Pancreas (tissue), 10 donors: Measurements from ENCODE around the gene CACNB1. TPM values are rescaled to one million over a fixed set of nuclear protein-coding genes. Genes with fewer than 3 reads are reported as not detected.

Experiments used
- ATAC-seq, 4 donors: fragments of 200-7000 bp; cut with Tn5 transposase; one replicate each; pipeline versions ENCODE4 v1.8.0 to v1.9.1; 2020; ENCODE audit warnings: mild to moderate bottlenecking in 4 of 4, moderate library complexity in 4 of 4
- DNase-seq, 6 donors: peaks; one replicate each; pipeline ENCODE4 v3.0.0-alpha.2; 2020
- FAIRE-seq: peaks from 2 replicates; lab custom pipeline; 2012; peaks lifted over from hg19 to GRCh38; lab: Jason Lieb, UNC
- H3K27ac ChIP-seq, 4 donors: fragments of 200-600 bp; sonication (generic); 1 replicate in 3 of 4; 2 replicates in 1 of 4; pipeline versions ENCODE4 v1.5.0 to v1.8.0; 2020
- H3K27me3 ChIP-seq, 4 donors: fragments of 200-600 bp; one replicate each; pipeline ENCODE4 v1.8.0; 2021
- H3K36me3 ChIP-seq, 3 donors: fragments of 200-600 bp; sonication (generic) in 1 of 3; one replicate each; pipeline versions ENCODE4 v1.5.0 to v1.8.0; 2020 to 2021
- H3K4me1 ChIP-seq, 3 donors: fragments of 200-600 bp; one replicate each; pipeline ENCODE4 v1.8.0; 2021
- H3K4me3 ChIP-seq, 4 donors: fragments of 200-600 bp; sonication (generic) in 2 of 4; one replicate each; pipeline versions ENCODE4 v1.5.0 to v1.8.0; 2020 to 2021
- H3K9me3 ChIP-seq, 4 donors: fragments of 200-600 bp; one replicate each; pipeline ENCODE4 v1.8.0; 2021
- WGBS, 2 donors: extraction: QIAGEN DNeasy Blood & Tissue Kit; methylation state at CpG; one replicate each; pipeline ENCODE4 v1.1.7; 2013; 5-methylcytosine and 5-hydroxymethylcytosine counted together
- intact Hi-C, 3 donors: fragments of 100-400 bp; cut with DNase I; formaldehyde crosslinking; loops; one replicate each; pipeline versions ENCODE4 v1.11.1 to v1.14.2; 2022
- polyA plus RNA-seq, 2 donors: library from polyadenylated mRNA; stranded (reverse); fragments of 200-250 nt; gene quantifications; one replicate each; pipeline ENCODE4 v1.2.3, GENCODE V29; 2013
- total RNA-seq, 6 donors: library from RNA; stranded (reverse); fragmentation: NEBNext Ultra II Directional in 4 of 6; extraction: Animal tissue kit (Norgen Biotek cat#: 25700) in 4 of 6; gene quantifications; one replicate each; pipeline versions ENCODE4 v1.2.1 to v1.2.4, GENCODE V29; 2021 to 2023
- TF ChIP-seq, protein P1 (sequence below), 4 donors: fragments of 200-600 bp; sonication (generic) in 3 of 4; IDR thresholded peaks; one replicate each; pipeline versions ENCODE4 v1.5.0 to v1.8.0; 2021; ENCODE audit warnings: antibody characterized with exemption in 4 of 4
- donor health status: healthy with polysubstance abuse.
- donor health status: DM: no; HTN: no; CAD: no; lungs with moderate emphysema.
- donor health status: DM: no; HTN: no; CAD: no.
- donor health status: control.
- donor health status: control.
- donor health status: Bipolar disorder and iron deficiency.
- donor health status: DM: yes; HTN: yes; CAD: no.
- donor health status: DM: no; HTN: no; CAD: no.
- donor health status: DM: no; HTN: no; CAD: no.
- donor health status: DM: yes; HTN: yes; CAD: no.

The CACNB1 gene
- total and polyA plus RNA-seq, 8 donors: 1.8 to 6.8 (median 2.9) TPM

DNA sequence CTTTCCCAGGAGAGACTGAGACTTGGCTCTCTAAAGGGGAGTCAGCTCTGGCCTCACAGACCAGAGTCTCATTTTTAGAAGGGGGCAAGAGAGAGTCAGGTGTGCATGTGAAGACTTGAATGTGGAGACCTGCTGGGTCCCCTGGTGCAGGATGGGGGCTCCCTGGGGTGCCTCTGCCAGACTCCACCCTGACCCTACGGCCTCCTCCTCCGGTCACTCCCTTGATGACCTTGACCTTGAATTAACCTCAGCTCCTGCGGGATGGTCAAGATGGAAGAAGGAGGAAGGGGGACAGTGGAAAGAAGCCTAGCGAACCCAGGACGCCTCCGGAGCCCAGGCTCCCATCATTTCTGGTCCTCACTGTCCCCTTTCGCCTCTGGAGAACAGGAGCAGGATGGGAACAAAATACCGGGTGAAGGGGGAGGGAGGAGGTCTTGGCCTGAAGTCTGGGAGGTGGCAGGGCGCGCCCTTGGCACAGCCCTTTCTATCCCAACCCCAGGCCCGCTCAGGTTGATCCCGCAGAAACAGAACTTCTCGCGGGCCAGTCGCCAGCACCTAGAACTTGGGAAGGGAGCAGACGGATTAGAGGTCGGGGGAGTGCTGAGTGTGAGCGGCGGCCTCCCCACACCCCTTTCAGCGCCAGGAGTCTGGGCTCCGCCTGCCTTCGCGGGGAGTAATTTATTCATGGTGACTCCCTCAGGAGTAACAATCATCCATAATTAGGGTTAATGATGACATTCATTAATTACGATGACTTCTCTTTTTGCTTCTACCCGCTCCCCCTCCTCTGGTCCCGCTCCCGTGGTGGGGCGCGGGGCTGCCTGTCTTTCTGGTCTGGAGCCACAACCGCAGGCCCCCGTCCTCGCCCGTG is 26.7 kb upstream of the CACNB1 start:
- no peaks in the 10 kb centered on the region for H3K36me3 ChIP-seq
- peaks cover 0 to 12% (median 4%) of the 10 kb centered on the region in 4 donors for H3K27me3 ChIP-seq
- TF ChIP-seq, protein P1, sequence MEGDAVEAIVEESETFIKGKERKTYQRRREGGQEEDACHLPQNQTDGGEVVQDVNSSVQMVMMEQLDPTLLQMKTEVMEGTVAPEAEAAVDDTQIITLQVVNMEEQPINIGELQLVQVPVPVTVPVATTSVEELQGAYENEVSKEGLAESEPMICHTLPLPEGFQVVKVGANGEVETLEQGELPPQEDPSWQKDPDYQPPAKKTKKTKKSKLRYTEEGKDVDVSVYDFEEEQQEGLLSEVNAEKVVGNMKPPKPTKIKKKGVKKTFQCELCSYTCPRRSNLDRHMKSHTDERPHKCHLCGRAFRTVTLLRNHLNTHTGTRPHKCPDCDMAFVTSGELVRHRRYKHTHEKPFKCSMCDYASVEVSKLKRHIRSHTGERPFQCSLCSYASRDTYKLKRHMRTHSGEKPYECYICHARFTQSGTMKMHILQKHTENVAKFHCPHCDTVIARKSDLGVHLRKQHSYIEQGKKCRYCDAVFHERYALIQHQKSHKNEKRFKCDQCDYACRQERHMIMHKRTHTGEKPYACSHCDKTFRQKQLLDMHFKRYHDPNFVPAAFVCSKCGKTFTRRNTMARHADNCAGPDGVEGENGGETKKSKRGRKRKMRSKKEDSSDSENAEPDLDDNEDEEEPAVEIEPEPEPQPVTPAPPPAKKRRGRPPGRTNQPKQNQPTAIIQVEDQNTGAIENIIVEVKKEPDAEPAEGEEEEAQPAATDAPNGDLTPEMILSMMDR (IDR thresholded peaks at IDR 0.05): no peak
- H3K9me3 ChIP-seq: no peaks in the 10 kb centered on the region
- DNase-seq (peak in 1 of 6 donors; percentile 27), FAIRE-seq (no peak), ATAC-seq (no peak)
- peaks cover 0 to 7% (median 3%) of the 10 kb centered on the region in 3 donors for H3K4me1 ChIP-seq
- no peak overlapping the region for H3K27ac ChIP-seq
- 20 to 25% methylated on average over 30 to 33 of the region's 33 CpGs for WGBS, 2 donors
- H3K4me3 ChIP-seq: no peak overlapping the region
- intact Hi-C loops: no loop called here

DNA sequence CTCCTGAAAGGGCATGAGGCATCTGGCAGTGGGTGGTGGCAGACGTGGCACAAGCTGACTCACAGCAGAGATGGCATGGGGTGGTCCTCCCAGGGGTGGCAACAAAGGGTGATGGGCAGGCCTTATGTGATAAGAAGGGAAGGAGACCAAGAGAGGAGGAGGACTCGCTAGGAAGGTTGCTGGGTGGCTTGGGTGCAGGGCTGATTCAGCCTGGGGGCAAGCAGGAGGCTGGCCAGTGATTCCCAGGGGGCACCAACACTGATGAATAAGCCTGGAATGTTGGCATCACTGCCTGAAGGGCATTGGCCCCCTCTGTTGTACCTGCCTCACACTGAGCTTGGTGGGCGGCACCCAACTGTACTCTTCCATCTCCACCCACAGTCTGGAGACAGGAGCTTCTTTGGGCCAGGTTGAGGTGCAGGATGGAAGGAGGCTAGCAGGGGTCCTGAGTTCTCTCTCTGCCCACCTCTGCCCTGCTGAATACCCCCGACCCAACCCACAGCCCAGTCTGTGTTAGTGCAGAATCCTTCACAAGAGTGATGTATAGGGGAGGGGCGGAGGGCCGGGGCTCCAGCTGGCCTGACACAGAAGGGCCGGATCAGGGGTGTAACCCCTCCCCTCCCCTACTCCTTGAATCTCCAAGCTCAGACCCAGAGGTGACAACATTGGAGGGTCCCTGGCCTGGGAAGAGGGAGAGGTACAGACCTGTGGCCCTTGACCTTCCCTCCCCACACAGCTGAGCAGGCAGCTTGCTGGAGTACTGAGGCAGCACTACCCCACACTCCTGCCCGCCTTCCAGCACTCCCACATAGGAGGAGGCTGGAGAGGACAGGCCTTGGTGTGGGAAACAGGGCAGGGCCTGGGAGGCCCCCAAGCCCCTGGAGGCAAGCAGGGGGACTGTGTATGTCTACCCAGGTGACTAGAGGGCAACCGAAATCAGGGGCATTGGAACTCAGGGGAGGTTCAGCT is 25.7 kb upstream of the CACNB1 start:
- Histone ChIP-seq H3K4me3 (no peak overlapping the region), H3K4me1 (peaks cover 0 to 7% (median 3%) of the 10 kb centered on the region in 3 donors), H3K27ac (no peak overlapping the region), H3K36me3 (no peaks in the 10 kb centered on the region), H3K27me3 (peaks cover 0 to 12% (median 4%) of the 10 kb centered on the region in 4 donors), H3K9me3 (no peaks in the 10 kb centered on the region)
- TF ChIP-seq, protein P1 (IDR thresholded peaks at IDR 0.05): no peak
- 74 to 77% methylated on average over 9 of the region's 9 CpGs for WGBS, 2 donors
- no peak for ATAC-seq
- peak in 1 of 6 donors; percentile 60 for DNase-seq
- FAIRE-seq: no peak
- intact Hi-C loops: no loop called here

DNA sequence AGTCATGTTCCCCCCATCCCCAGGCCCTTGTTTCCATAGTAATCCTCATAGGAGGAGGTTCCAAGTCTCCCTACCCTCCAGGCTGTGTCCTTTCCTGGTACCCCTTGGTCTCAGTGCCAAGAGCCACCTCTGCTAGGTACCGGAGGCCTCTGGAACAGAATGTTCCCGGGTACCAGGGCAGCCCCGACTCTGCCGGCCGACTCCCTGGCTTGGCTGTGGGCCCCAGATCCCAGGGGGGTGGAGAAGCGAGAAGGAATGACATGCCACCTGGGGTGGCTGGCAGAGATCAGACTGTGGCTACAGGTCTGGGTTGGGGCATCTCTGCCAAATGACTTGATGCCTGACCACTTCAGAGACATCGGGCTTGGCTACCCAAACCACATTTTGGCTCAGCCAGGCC is 24.7 kb upstream of the CACNB1 start:
- ATAC-seq: no peak
- Histone ChIP-seq H3K9me3 (no peaks in the 10 kb centered on the region), H3K4me3 (no peak overlapping the region), H3K27ac (no peak overlapping the region), H3K4me1 (peaks cover 0 to 7% (median 3%) of the 10 kb centered on the region in 3 donors), H3K27me3 (peaks cover 0 to 12% (median 4%) of the 10 kb centered on the region in 4 donors), H3K36me3 (no peaks in the 10 kb centered on the region)
- TF ChIP-seq, protein P1 (IDR thresholded peaks at IDR 0.05): no peak
- 74 to 75% methylated on average over 7 of the region's 7 CpGs for WGBS, 2 donors
- no peak for DNase-seq
- no peak for FAIRE-seq
- intact Hi-C loops: no loop called here

DNA sequence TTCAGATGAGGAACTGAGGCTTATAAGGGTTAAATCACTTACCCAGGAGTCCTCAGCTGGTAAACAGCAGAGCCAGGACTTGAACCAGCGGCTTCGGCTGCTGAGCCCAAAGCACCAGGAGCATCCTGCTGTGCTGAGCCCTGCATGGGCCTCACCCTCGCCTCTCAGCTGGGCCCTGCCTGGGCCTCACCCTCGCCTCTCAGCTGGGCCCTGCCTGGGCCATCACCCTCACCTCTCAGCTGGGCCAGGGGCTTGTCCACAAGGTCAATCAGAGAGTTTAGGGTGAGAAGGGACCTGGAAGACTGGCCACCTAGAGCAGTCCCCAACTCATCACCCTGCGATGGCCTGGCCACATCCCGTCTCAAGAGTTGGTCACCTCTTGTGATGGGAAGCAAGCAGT is 24.1 kb upstream of the CACNB1 start:
- FAIRE-seq: no peak
- intact Hi-C loops: no loop called here
- peaks cover 0 to 12% (median 4%) of the 10 kb centered on the region in 4 donors for H3K27me3 ChIP-seq
- H3K9me3 ChIP-seq: no peaks in the 10 kb centered on the region
- TF ChIP-seq, protein P1 (IDR thresholded peaks at IDR 0.05): no peak
- no peaks in the 10 kb centered on the region for H3K36me3 ChIP-seq
- WGBS, 2 donors: 88 to 91% methylated on average over 6 of the region's 6 CpGs
- ATAC-seq: no peak
- no peak overlapping the region for H3K27ac ChIP-seq
- DNase-seq: peak in 1 of 6 donors; percentile 29
- H3K4me1 ChIP-seq: peaks cover 0 to 7% (median 3%) of the 10 kb centered on the region in 3 donors
- H3K4me3 ChIP-seq: no peak overlapping the region
